Measurements from ENCODE around the gene PABPN1L.

GRCh38 chr16:88831838-88832237, 34.6 kb downstream of the PABPN1L start:
- TF ChIP-seq EP300 (IDR thresholded peaks at IDR 0.05; ENCODE audit: borderline replicate concordance in 1 of 2, low read depth in 2 of 2, low read length in 2 of 2) (no peak), JUN (IDR thresholded peaks at IDR 0.05; ENCODE audit: low read depth, low read length) (no peak), CTCF (IDR thresholded peaks at IDR 0.05; ENCODE audit: control extremely low read depth in 1 of 3, insufficient read depth in 1 of 3, low read depth in 1 of 3, low read length in 3 of 3) (peak in 2 of 3 experiments; percentile 28 to 53; a peak in 2 of 4 replicates)

All from H1 (cell line).